HG03064 (cell line): ENCODE measurements around the gene NFX1.

Experiments used
- ATAC-seq: cut with Tn5 transposase; IDR thresholded peaks from one replicate; pipeline ENCODE4 v1.9.1; 2021; ENCODE audit warnings: low read depth; ENCODE audit not compliant: unreplicated experiment

NFX1 gene

DNA sequence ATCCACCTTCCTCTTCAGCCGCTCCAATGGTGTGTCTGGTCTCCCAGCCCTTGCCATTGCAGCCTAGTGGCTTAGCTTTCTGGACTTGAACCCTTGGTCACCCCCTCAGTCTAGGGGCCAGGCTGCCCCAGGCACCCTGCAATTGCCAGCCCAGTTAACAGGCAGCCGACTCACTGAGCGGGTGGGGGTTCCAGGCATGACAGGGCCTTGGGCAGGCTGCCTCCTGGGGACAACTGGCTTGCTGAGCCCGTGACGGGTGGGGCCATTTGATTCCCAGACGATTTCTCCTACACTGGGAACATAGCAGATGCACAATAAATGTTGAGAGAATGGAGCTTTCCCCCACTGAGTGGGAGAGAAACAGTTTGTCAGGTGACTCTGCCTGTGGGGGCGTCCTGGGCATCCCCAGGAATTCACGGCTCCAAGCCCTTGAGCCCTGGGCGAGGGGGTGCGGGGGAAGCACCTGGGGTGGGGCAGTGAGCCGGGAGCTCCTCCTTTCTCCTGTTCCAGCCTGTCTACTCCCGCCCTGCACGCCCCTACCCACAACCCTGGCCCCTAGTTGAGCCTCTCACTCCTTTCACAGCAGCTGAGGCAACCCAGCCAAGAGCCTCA, 124.7 kb downstream of the NFX1 start:
- ATAC-seq = no peak

DNA sequence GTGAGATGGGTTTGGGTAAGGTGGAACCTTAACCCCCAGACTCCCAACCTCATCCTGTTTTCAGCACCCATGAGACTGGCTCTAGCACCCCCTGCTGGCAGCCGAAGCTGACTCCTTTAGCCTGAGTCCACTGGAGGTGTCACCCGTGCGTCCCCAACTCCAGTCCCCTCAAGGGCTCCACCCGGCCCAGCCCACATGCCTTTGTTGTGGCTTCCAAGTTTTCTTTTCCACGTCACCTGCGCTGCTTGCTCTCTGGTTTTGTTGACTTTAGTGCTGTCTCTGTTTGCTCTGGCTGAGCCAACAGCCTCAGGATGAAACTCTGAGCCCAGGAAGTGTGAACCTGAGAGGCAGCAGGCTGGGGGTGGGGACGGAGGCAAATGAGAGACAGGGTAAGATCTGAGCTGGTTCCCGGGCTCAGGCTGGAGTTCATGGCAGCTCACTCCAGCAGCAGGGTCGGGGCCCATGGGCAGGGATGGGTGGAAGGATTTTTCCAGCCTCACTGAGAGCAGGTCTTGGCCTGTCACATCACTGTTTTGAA, 125.3 kb downstream of the NFX1 start:
- ATAC-seq = no peak

DNA sequence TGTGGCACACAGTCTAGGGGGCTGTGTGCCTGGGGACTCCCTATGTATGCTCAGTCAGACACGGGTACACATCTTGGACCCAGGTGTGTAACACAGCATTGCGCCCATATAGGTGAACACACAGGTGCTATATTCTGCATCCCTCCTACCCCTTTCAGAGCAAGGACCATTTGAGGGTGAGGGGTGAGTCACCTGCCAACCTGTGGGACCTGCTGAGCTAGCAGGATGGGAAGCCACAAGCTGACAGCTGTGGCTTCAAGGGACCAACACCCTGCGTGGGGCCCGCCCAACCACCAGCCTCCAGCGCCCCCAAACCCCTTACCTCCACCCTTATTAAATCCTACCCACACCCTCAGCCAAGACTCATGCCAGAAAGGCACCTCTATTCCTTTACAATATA, 126.7 kb downstream of the NFX1 start:
- ATAC-seq = no peak

GRCh38 chr9:33418090-33418489, 127.8 kb downstream of the NFX1 start:
- ATAC-seq = no peak

DNA sequence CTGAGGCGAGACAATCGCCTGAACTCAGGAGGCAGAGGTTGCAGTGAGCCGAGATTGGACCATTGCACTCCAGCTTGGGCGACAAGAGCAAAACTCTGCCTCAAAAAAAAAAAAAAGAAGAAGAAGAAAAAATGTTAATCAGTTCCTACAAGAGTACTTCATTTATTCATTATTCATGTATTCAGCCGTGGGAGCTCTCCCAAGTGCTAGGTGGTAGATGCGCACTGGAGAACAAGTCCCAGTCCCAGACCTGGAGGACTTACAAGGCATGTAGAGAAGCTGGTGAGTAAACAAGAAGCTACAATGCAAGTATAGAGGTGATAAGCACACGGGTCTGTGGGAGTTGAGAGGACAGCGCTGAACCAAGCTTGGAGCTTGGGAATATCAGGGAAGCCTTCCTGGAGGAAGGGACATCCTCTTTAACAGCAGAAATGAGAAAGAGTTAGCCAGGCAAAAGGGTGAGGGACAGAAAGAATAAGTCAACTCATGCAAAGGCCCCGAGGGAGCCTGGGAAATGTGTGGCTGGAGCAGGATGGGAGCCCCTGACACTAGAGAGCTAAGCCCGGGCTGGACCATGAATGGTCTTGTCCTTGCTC, 129.5 kb downstream of the NFX1 start:
- ATAC-seq = no peak
